ENCODE data around the gene HIGD1A.

HIGD1A gene

DNA sequence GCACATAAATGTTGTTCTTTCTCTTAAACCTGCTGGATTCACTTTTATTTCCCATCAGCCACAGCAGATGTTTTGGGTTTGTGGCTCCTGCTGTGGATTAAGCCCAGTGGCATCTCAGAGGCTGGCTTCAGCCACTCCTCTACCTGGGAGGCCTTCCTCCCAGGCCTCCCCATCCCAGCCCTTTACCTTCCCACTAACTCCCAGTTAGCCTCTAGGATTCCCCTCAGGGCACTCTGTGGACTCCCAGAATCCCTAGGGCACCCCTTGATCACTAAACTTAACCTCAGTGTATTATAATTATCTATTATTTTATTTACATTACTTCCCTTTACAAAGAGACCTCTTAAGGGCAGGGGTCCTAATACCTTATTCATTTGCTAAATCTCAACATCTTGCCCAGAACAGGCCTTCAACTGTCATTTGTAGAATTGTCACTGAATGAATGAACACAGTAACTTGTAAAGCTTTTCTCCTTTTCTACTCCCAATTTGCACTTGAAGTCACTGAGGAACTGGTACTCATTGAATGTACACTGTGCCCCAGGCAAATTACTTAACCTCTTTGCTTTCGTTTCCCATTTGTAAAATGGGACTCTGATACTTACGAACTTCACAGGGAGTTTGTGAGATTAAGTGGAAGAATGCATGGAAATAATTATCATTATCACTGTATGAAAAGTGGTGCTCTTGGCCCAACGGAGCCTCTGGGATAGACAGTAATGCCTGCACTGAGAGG lies 39.6 kb downstream of the HIGD1A start:
- no peaks in the 10 kb centered on the region for H3K36me3 ChIP-seq (ENCODE audit: insufficient read depth, low read length)
- no peaks in the 10 kb centered on the region for H3K9me3 ChIP-seq (ENCODE audit: control insufficient read depth, insufficient read depth, low read length)
- no peak overlapping the region for H3K9ac ChIP-seq (ENCODE audit: low read depth, low read length)
- H3K4me1 ChIP-seq (ENCODE audit: insufficient read depth, low read length) = no peaks in the 10 kb centered on the region

- Histone ChIP-seq H3K9ac (ENCODE audit: low read depth, low read length) (no peak overlapping the region), H3K36me3 (ENCODE audit: insufficient read depth, low read length) (no peaks in the 10 kb centered on the region), H3K9me3 (ENCODE audit: control insufficient read depth, insufficient read depth, low read length) (no peaks in the 10 kb centered on the region), H3K4me1 (ENCODE audit: insufficient read depth, low read length) (no peaks in the 10 kb centered on the region)
These were observed 40.2 kb downstream of the HIGD1A start for GRCh38 chr3:42764115-42764514.

- no peaks in the 10 kb centered on the region for H3K9me3 ChIP-seq (ENCODE audit: control insufficient read depth, insufficient read depth, low read length)
- no peaks in the 10 kb centered on the region for H3K4me1 ChIP-seq (ENCODE audit: insufficient read depth, low read length)
- H3K9ac ChIP-seq (ENCODE audit: low read depth, low read length) = no peak overlapping the region
- no peaks in the 10 kb centered on the region for H3K36me3 ChIP-seq (ENCODE audit: insufficient read depth, low read length)
These were observed 41.3 kb downstream of the HIGD1A start for GRCh38 chr3:42763021-42763420.

- H3K4me1 ChIP-seq (ENCODE audit: insufficient read depth, low read length) = no peaks in the 10 kb centered on the region
- no peaks in the 10 kb centered on the region for H3K36me3 ChIP-seq (ENCODE audit: insufficient read depth, low read length)
- no peak overlapping the region for H3K9ac ChIP-seq (ENCODE audit: low read depth, low read length)
- no peaks in the 10 kb centered on the region for H3K9me3 ChIP-seq (ENCODE audit: control insufficient read depth, insufficient read depth, low read length)
These were observed 42.1 kb downstream of the HIGD1A start for GRCh38 chr3:42762046-42762724.

DNA sequence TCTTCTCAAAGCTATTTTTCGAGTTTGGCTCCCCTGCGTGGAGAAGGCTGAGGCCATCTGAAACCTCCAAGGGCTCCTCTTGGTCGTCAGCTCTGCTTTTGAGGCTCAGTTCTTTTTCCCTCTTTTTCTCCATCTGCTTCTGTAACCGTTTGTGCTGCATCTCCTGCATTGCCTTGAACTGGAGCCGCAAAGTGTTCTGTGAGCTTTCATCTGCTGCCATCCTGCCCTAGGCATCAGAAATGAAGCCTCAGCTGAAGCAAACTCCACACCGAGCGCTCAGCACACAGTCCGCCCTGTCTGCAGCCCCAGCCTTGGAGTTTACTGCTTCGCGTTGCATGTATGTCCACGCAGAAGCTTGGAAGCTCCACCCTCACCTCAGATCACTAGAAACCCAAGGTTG lies 46.2 kb downstream of the HIGD1A start:
- Histone ChIP-seq H3K9ac (ENCODE audit: low read depth, low read length) (no peak overlapping the region), H3K9me3 (ENCODE audit: control insufficient read depth, insufficient read depth, low read length) (no peaks in the 10 kb centered on the region), H3K36me3 (ENCODE audit: insufficient read depth, low read length) (no peaks in the 10 kb centered on the region), H3K4me1 (ENCODE audit: insufficient read depth, low read length) (no peaks in the 10 kb centered on the region)

- Histone ChIP-seq H3K9ac (ENCODE audit: low read depth, low read length) (no peak overlapping the region), H3K9me3 (ENCODE audit: control insufficient read depth, insufficient read depth, low read length) (no peaks in the 10 kb centered on the region), H3K36me3 (ENCODE audit: insufficient read depth, low read length) (no peaks in the 10 kb centered on the region), H3K4me1 (ENCODE audit: insufficient read depth, low read length) (no peaks in the 10 kb centered on the region)
These were observed 47.5 kb downstream of the HIGD1A start for GRCh38 chr3:42756681-42757213.

GRCh38 chr3:42755681-42756578 lies 48.4 kb downstream of the HIGD1A start:
- Histone ChIP-seq H3K9ac (ENCODE audit: low read depth, low read length) (no peak overlapping the region), H3K9me3 (ENCODE audit: control insufficient read depth, insufficient read depth, low read length) (no peaks in the 10 kb centered on the region), H3K36me3 (ENCODE audit: insufficient read depth, low read length) (no peaks in the 10 kb centered on the region), H3K4me1 (ENCODE audit: insufficient read depth, low read length) (no peaks in the 10 kb centered on the region)

DNA sequence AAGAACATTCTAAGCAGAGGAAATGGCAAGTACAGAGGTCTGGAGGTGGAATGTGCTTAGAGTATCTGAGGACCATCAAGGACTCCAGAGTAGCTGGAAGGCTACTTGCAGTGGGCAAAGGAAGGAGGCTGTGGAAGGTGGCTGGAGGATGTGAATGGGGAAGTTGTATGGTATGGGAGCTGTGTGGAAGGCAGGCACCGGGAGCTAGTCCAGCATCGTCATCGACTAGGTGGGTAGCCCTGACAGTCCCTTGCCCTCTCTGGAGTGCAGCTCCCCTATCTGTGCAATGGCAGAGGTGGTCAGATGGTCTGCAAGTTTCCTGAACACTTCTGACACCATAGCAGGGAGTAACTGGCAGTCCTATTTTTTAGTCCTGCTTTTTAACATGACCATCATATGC lies 50.5 kb downstream of the HIGD1A start:
- Histone ChIP-seq H3K9me3 (ENCODE audit: control insufficient read depth, insufficient read depth, low read length) (no peaks in the 10 kb centered on the region), H3K36me3 (ENCODE audit: insufficient read depth, low read length) (no peaks in the 10 kb centered on the region), H3K9ac (ENCODE audit: low read depth, low read length) (no peak overlapping the region), H3K4me1 (ENCODE audit: insufficient read depth, low read length) (peaks cover 8% of the 10 kb centered on the region; the same call in 1 of the 2 replicates)

- H3K9ac ChIP-seq (ENCODE audit: low read depth, low read length) = no peak overlapping the region
- no peaks in the 10 kb centered on the region for H3K9me3 ChIP-seq (ENCODE audit: control insufficient read depth, insufficient read depth, low read length)
- H3K4me1 ChIP-seq (ENCODE audit: insufficient read depth, low read length) = peaks cover 8% of the 10 kb centered on the region; the same call in 1 of the 2 replicates
- H3K36me3 ChIP-seq (ENCODE audit: insufficient read depth, low read length) = no peaks in the 10 kb centered on the region
These were observed 51.3 kb downstream of the HIGD1A start for GRCh38 chr3:42752961-42753360.

DNA sequence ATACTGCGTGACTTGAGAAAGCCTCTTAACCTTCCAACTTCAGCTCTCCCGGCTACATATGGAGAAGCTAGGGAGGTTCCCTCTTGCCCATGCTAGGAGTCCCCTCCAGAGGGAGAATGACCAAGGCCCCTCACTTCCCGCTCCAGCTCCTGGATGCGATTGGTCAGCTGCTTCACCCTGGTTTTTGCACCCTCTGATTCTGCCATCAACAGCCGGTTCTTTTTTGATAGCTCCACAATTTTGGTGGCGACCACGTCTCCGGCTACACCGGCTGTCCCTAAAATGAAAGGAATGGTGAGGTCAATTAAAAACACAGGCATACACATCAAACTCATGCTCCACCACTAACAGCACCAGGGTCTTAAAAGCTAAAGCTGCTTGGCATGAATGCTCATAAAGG lies 51.8 kb downstream of the HIGD1A start:
- Histone ChIP-seq H3K9me3 (ENCODE audit: control insufficient read depth, insufficient read depth, low read length) (no peaks in the 10 kb centered on the region), H3K9ac (ENCODE audit: low read depth, low read length) (no peak overlapping the region), H3K4me1 (ENCODE audit: insufficient read depth, low read length) (peaks cover 8% of the 10 kb centered on the region; the same call in 1 of the 2 replicates), H3K36me3 (ENCODE audit: insufficient read depth, low read length) (no peaks in the 10 kb centered on the region)

DNA sequence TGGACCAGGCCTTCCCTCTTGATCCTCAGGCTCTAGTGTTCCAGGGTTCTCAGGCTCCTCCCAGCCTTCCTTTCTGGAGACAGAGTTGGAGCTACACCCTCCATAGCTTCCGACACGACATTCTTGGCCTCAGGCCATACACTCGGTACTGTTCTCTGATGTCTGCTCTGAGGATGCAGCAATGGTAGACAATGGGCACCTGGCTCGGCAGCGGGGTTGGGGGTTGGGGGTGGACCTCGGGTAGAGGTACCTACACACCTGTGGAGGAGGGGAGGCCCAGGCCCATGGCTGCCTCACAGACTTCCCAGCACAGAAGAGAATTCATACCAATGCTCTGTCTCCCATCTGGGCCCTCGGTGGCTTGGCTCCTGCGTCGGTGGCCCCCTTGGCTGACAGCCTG lies 52.7 kb downstream of the HIGD1A start:
- peaks cover 8% of the 10 kb centered on the region; the same call in 1 of the 2 replicates for H3K4me1 ChIP-seq (ENCODE audit: insufficient read depth, low read length)
- no peak overlapping the region for H3K9ac ChIP-seq (ENCODE audit: low read depth, low read length)
- no peaks in the 10 kb centered on the region for H3K9me3 ChIP-seq (ENCODE audit: control insufficient read depth, insufficient read depth, low read length)
- H3K36me3 ChIP-seq (ENCODE audit: insufficient read depth, low read length) = no peaks in the 10 kb centered on the region

GRCh38 chr3:42750834-42751233 lies 53.5 kb downstream of the HIGD1A start:
- H3K4me1 ChIP-seq (ENCODE audit: insufficient read depth, low read length) = peaks cover 14% of the 10 kb centered on the region; the same call in 1 of the 2 replicates
- no peaks in the 10 kb centered on the region for H3K9me3 ChIP-seq (ENCODE audit: control insufficient read depth, insufficient read depth, low read length)
- H3K9ac ChIP-seq (ENCODE audit: low read depth, low read length) = no peak overlapping the region
- H3K36me3 ChIP-seq (ENCODE audit: insufficient read depth, low read length) = no peaks in the 10 kb centered on the region

GRCh38 chr3:42749753-42750231 lies 54.5 kb downstream of the HIGD1A start:
- Histone ChIP-seq H3K36me3 (ENCODE audit: insufficient read depth, low read length) (no peaks in the 10 kb centered on the region), H3K9ac (ENCODE audit: low read depth, low read length) (no peak overlapping the region), H3K9me3 (ENCODE audit: control insufficient read depth, insufficient read depth, low read length) (no peaks in the 10 kb centered on the region), H3K4me1 (ENCODE audit: insufficient read depth, low read length) (peaks cover 14% of the 10 kb centered on the region; the same call in 1 of the 2 replicates)

Data from ES-I3 (cell line).